Loucy (cell line): ENCODE measurements around the gene VTN.

Source experiments
- H2AFZ ChIP-seq: fragments of 200-600 bp; sonication (generic); 2 replicates; pipeline ENCODE4 v1.6.0; 2016; ENCODE audit warnings: antibody characterized with exemption, mild to moderate bottlenecking, low read length, moderate library complexity
- H3F3A ChIP-seq: fragments of 200-600 bp; 2 replicates; pipeline ENCODE4 v1.6.0; 2016; ENCODE audit warnings: antibody characterized with exemption, low read depth, mild to moderate bottlenecking
- H3K27me3 ChIP-seq: fragments of 200-600 bp; sonication (generic); 2 replicates; pipeline ENCODE4 v1.6.1; 2014; ENCODE audit warnings: low read length, mild to moderate bottlenecking; ENCODE audit not compliant: insufficient read depth, poor library complexity, severe bottlenecking
- H3K36me3 ChIP-seq: fragments of 200-600 bp; sonication (generic); 2 replicates; pipeline ENCODE4 v1.6.1; 2016; ENCODE audit warnings: low read length; ENCODE audit not compliant: insufficient read depth
- H3K4me1 ChIP-seq: fragments of 200-600 bp; sonication (generic); 2 replicates; pipeline ENCODE4 v1.5.1; 2014; ENCODE audit warnings: low read length, mild to moderate bottlenecking; ENCODE audit not compliant: insufficient read depth, poor library complexity, severe bottlenecking
- H3K4me2 ChIP-seq: fragments of 200-600 bp; sonication (generic); 2 replicates; pipeline ENCODE4 v1.6.0; 2014; ENCODE audit warnings: antibody characterized with exemption, low read length, low read depth, mild to moderate bottlenecking; ENCODE audit not compliant: poor library complexity, severe bottlenecking
- H3K4me3 ChIP-seq: fragments of 200-600 bp; sonication (generic); 2 replicates; pipeline ENCODE4 v1.5.1; 2014; ENCODE audit warnings: low read length, mild to moderate bottlenecking, mixed read lengths; ENCODE audit not compliant: poor library complexity, severe bottlenecking
- H3K79me2 ChIP-seq: fragments of 200-600 bp; sonication (generic); 2 replicates; pipeline ENCODE4 v1.6.1; 2014; ENCODE audit warnings: low read length; ENCODE audit not compliant: insufficient read depth
- H3K9ac ChIP-seq: fragments of 200-600 bp; sonication (generic); 2 replicates; pipeline ENCODE4 v1.6.0; 2014; ENCODE audit warnings: mild to moderate bottlenecking, low read depth, low read length, moderate library complexity; ENCODE audit not compliant: poor library complexity, severe bottlenecking
- H3K9me2 ChIP-seq: fragments of 200-600 bp; sonication (generic); replicated peaks from 2 replicates; pipeline ENCODE4 v1.6.1; 2016; ENCODE audit warnings: low read depth, low read length, mixed read lengths
- H3K9me3 ChIP-seq: fragments of 200-600 bp; sonication (generic); 2 replicates; pipeline ENCODE4 v1.6.1; 2014; ENCODE audit warnings: mild to moderate bottlenecking, antibody characterized with exemption, low read length, low read depth; ENCODE audit not compliant: insufficient read depth
- H4K20me1 ChIP-seq: fragments of 200-600 bp; sonication (generic); 2 replicates; pipeline ENCODE4 v1.6.0; 2014; ENCODE audit warnings: antibody characterized with exemption, low read length, mild to moderate bottlenecking; ENCODE audit not compliant: insufficient read depth, poor library complexity, severe bottlenecking
- CTCF ChIP-seq: fragments of 200-600 bp; sonication (generic); conservative IDR thresholded peaks from 2 replicates; pipeline ENCODE4 v1.5.1; 2014; ENCODE audit warnings: mild to moderate bottlenecking, antibody characterized with exemption, low read length
- EZH2phosphoT487 ChIP-seq: fragments of 200-600 bp; IDR thresholded peaks from 2 replicates; pipeline ENCODE4 v1.6.1; 2018; ENCODE audit warnings: antibody characterized with exemption, mild to moderate bottlenecking, moderate library complexity, borderline replicate concordance

Gene VTN

GRCh38 chr17:28368915-28369683 lies 1.0 kb downstream of the VTN start:
- no peaks in the 10 kb centered on the region for H3K9me2 ChIP-seq
- H3K79me2 ChIP-seq: no peaks in the 10 kb centered on the region
- no peaks in the 10 kb centered on the region for H3K27me3 ChIP-seq
- no peak for TF ChIP-seq CTCF
- no peak for TF ChIP-seq EZH2phosphoT487
- H3K9me3 ChIP-seq: no peaks in the 10 kb centered on the region
- H3K4me1 ChIP-seq: no peaks in the 10 kb centered on the region
- H3K4me2 ChIP-seq: no peak overlapping the region
- H3K36me3 ChIP-seq: no peaks in the 10 kb centered on the region
- H3K9ac ChIP-seq: no peak overlapping the region
- H3K4me3 ChIP-seq: no peak overlapping the region
- no peaks in the 10 kb centered on the region for H4K20me1 ChIP-seq
- H3F3A ChIP-seq: 0 out of 2 replicates have a peak, but pooled peaks cover 2% of the 10 kb centered on the region
- no peak overlapping the region for H2AFZ ChIP-seq

GRCh38 chr17:28368306-28368831 lies 1.7 kb downstream of the VTN start:
- no peaks in the 10 kb centered on the region for H3K4me1 ChIP-seq
- no peaks in the 10 kb centered on the region for H3K9me2 ChIP-seq

GRCh38 chr17:28367641-28368305 lies 2.3 kb downstream of the VTN start:
- TF ChIP-seq CTCF (no peak), EZH2phosphoT487 (no peak)
- Histone ChIP-seq H3F3A (0 out of 2 replicates have a peak, but pooled peaks cover 2% of the 10 kb centered on the region), H3K9me2 (no peaks in the 10 kb centered on the region), H3K9ac (no peak overlapping the region), H3K4me3 (no peak overlapping the region), H3K4me2 (no peak overlapping the region), H3K27me3 (no peaks in the 10 kb centered on the region), H3K79me2 (no peaks in the 10 kb centered on the region), H3K36me3 (no peaks in the 10 kb centered on the region), H3K9me3 (no peaks in the 10 kb centered on the region), H2AFZ (no peak overlapping the region), H3K4me1 (no peaks in the 10 kb centered on the region), H4K20me1 (no peaks in the 10 kb centered on the region)

More at GRCh38 chr17:28368306-28368831, 1.7 kb downstream of the VTN start:
- Histone ChIP-seq H3K4me2 (no peak overlapping the region), H3K9me3 (no peaks in the 10 kb centered on the region), H3K79me2 (no peaks in the 10 kb centered on the region), H3K36me3 (no peaks in the 10 kb centered on the region), H2AFZ (no peak overlapping the region), H3K27me3 (no peaks in the 10 kb centered on the region), H4K20me1 (no peaks in the 10 kb centered on the region), H3K4me3 (no peak overlapping the region), H3K9ac (no peak overlapping the region), H3F3A (0 out of 2 replicates have a peak, but pooled peaks cover 2% of the 10 kb centered on the region)
- TF ChIP-seq CTCF (no peak), EZH2phosphoT487 (no peak)
